ENCODE data around the gene TTLL6. TPM values are rescaled to one million over a fixed set of nuclear protein-coding genes. Genes with fewer than 3 reads are reported as not detected.
A peak's percentile ranks its signal among the peaks of the same experiment; 100 is the strongest.

The TTLL6 gene
- total RNA-seq, 1 donor = not detected

- no peaks in the 10 kb centered on the region for H4K20me1 ChIP-seq (ENCODE audit: insufficient read depth, low read length)
- peak; percentile 68 for DNase-seq (ENCODE audit: insufficient read length, low spot score, missing footprints)
- no peak overlapping the region for H3K27ac ChIP-seq (ENCODE audit: low read depth, low read length)
- H3K4me1 ChIP-seq (ENCODE audit: insufficient read depth, low read length) = no peaks in the 10 kb centered on the region
- peaks cover 99% of the 10 kb centered on the region for H3K27me3 ChIP-seq (ENCODE audit: insufficient read depth, low read length)
- H3K4me3 ChIP-seq (ENCODE audit: insufficient read depth, low read length) = no peak overlapping the region
- no peaks in the 10 kb centered on the region for H3K79me2 ChIP-seq (ENCODE audit: insufficient read depth, low read length)
- no peak for TF ChIP-seq CTCF (IDR thresholded peaks at IDR 0.05; ENCODE audit: extremely low read depth, low read depth, low read length)
- H2AFZ ChIP-seq (ENCODE audit: low read length) = no peak overlapping the region
- H3K36me3 ChIP-seq (ENCODE audit: insufficient read depth, low read length) = no peaks in the 10 kb centered on the region
- H3K4me2 ChIP-seq (ENCODE audit: insufficient read depth, low read length) = no peak overlapping the region
- no peaks in the 10 kb centered on the region for H3K9me3 ChIP-seq (ENCODE audit: low read depth, low read length)
Observed at GRCh38 chr17:48746916-48747444, 70.0 kb downstream of the TTLL6 start.

GRCh38 chr17:48745381-48746275 lies 71.4 kb downstream of the TTLL6 start:
- Histone ChIP-seq H3K27ac (ENCODE audit: low read depth, low read length) (no peak overlapping the region), H3K4me2 (ENCODE audit: insufficient read depth, low read length) (no peak overlapping the region), H2AFZ (ENCODE audit: low read length) (no peak overlapping the region), H3K36me3 (ENCODE audit: insufficient read depth, low read length) (no peaks in the 10 kb centered on the region), H4K20me1 (ENCODE audit: insufficient read depth, low read length) (no peaks in the 10 kb centered on the region), H3K27me3 (ENCODE audit: insufficient read depth, low read length) (peaks cover 98% of the 10 kb centered on the region), H3K4me3 (ENCODE audit: insufficient read depth, low read length) (no peak overlapping the region), H3K9me3 (ENCODE audit: low read depth, low read length) (no peaks in the 10 kb centered on the region), H3K4me1 (ENCODE audit: insufficient read depth, low read length) (no peaks in the 10 kb centered on the region), H3K79me2 (ENCODE audit: insufficient read depth, low read length) (no peaks in the 10 kb centered on the region)
- no peak for TF ChIP-seq CTCF (IDR thresholded peaks at IDR 0.05; ENCODE audit: extremely low read depth, low read depth, low read length)
- peak; percentile 46 for DNase-seq (ENCODE audit: insufficient read length, low spot score, missing footprints)

- Histone ChIP-seq H3K4me3 (ENCODE audit: insufficient read depth, low read length) (no peak overlapping the region), H3K4me2 (ENCODE audit: insufficient read depth, low read length) (no peak overlapping the region), H3K27me3 (ENCODE audit: insufficient read depth, low read length) (peaks cover 93% of the 10 kb centered on the region), H4K20me1 (ENCODE audit: insufficient read depth, low read length) (no peaks in the 10 kb centered on the region), H3K36me3 (ENCODE audit: insufficient read depth, low read length) (no peaks in the 10 kb centered on the region), H3K27ac (ENCODE audit: low read depth, low read length) (no peak overlapping the region), H3K79me2 (ENCODE audit: insufficient read depth, low read length) (no peaks in the 10 kb centered on the region), H3K9me3 (ENCODE audit: low read depth, low read length) (no peaks in the 10 kb centered on the region), H3K4me1 (ENCODE audit: insufficient read depth, low read length) (no peaks in the 10 kb centered on the region), H2AFZ (ENCODE audit: low read length) (no peak overlapping the region)
- DNase-seq (ENCODE audit: insufficient read length, low spot score, missing footprints) = peak; percentile 26
- TF ChIP-seq CTCF (IDR thresholded peaks at IDR 0.05; ENCODE audit: extremely low read depth, low read depth, low read length) = no peak
Observed at GRCh38 chr17:48740537-48740936, 76.5 kb downstream of the TTLL6 start.

- Histone ChIP-seq H3K27ac (ENCODE audit: low read depth, low read length) (no peak overlapping the region), H3K79me2 (ENCODE audit: insufficient read depth, low read length) (no peaks in the 10 kb centered on the region), H3K36me3 (ENCODE audit: insufficient read depth, low read length) (no peaks in the 10 kb centered on the region), H2AFZ (ENCODE audit: low read length) (no peak overlapping the region), H3K4me2 (ENCODE audit: insufficient read depth, low read length) (no peak overlapping the region), H3K4me1 (ENCODE audit: insufficient read depth, low read length) (no peaks in the 10 kb centered on the region), H4K20me1 (ENCODE audit: insufficient read depth, low read length) (no peaks in the 10 kb centered on the region), H3K27me3 (ENCODE audit: insufficient read depth, low read length) (peaks cover 93% of the 10 kb centered on the region), H3K4me3 (ENCODE audit: insufficient read depth, low read length) (no peak overlapping the region), H3K9me3 (ENCODE audit: low read depth, low read length) (no peaks in the 10 kb centered on the region)
- peak; percentile 39 for DNase-seq (ENCODE audit: insufficient read length, low spot score, missing footprints)
- TF ChIP-seq CTCF (IDR thresholded peaks at IDR 0.05; ENCODE audit: extremely low read depth, low read depth, low read length) = no peak
Observed at GRCh38 chr17:48738803-48739526, 78.1 kb downstream of the TTLL6 start.

Data from osteoblast (primary cell).